ENCODE measurements around the gene DDIT4. TPM values are rescaled to one million over a fixed set of nuclear protein-coding genes. Genes with fewer than 3 reads are reported as not detected.

Gene DDIT4
- total RNA-seq, 1 donor from 2014 or later, result 290 TPM

GRCh38 chr10:72321248-72322029, 47.7 kb downstream of the DDIT4 start:
- TF ChIP-seq CTCF (IDR thresholded peaks at IDR 0.05), result no peak
- DNase-seq (ENCODE audit: extremely low spot score, unreplicated experiment), result no peak
- H3K4me3 Mint-ChIP-seq (ENCODE audit: unreplicated experiment), result no peak overlapping the region
- H3K36me3 Mint-ChIP-seq (ENCODE audit: unreplicated experiment), result no peaks in the 10 kb centered on the region
- H3K27me3 Mint-ChIP-seq (ENCODE audit: unreplicated experiment), result no peaks in the 10 kb centered on the region
- peaks cover 64% of the 10 kb centered on the region for H3K4me1 Mint-ChIP-seq (ENCODE audit: unreplicated experiment)
- peak overlapping the region; percentile 100 for H3K27ac Mint-ChIP-seq (ENCODE audit: unreplicated experiment)
- H3K9me3 Mint-ChIP-seq (ENCODE audit: unreplicated experiment), result no peaks in the 10 kb centered on the region

- H3K27ac Mint-ChIP-seq (ENCODE audit: unreplicated experiment), result peak overlapping the region; percentile 100
- no peak overlapping the region for H3K4me3 Mint-ChIP-seq (ENCODE audit: unreplicated experiment)
- no peaks in the 10 kb centered on the region for H3K27me3 Mint-ChIP-seq (ENCODE audit: unreplicated experiment)
- H3K4me1 Mint-ChIP-seq (ENCODE audit: unreplicated experiment), result peaks cover 68% of the 10 kb centered on the region
- H3K9me3 Mint-ChIP-seq (ENCODE audit: unreplicated experiment), result no peaks in the 10 kb centered on the region
- no peak for TF ChIP-seq CTCF (IDR thresholded peaks at IDR 0.05)
- no peak for DNase-seq (ENCODE audit: extremely low spot score, unreplicated experiment)
- no peaks in the 10 kb centered on the region for H3K36me3 Mint-ChIP-seq (ENCODE audit: unreplicated experiment)
Measured at GRCh38 chr10:72322030-72322279, 48.2 kb downstream of the DDIT4 start.

GRCh38 chr10:72322280-72323058, 48.7 kb downstream of the DDIT4 start:
- no peak for TF ChIP-seq CTCF (IDR thresholded peaks at IDR 0.05)
- H3K9me3 Mint-ChIP-seq (ENCODE audit: unreplicated experiment), result no peaks in the 10 kb centered on the region
- H3K27me3 Mint-ChIP-seq (ENCODE audit: unreplicated experiment), result no peaks in the 10 kb centered on the region
- no peak overlapping the region for H3K4me3 Mint-ChIP-seq (ENCODE audit: unreplicated experiment)
- H3K27ac Mint-ChIP-seq (ENCODE audit: unreplicated experiment), result peak overlapping the region; percentile 100
- H3K4me1 Mint-ChIP-seq (ENCODE audit: unreplicated experiment), result peaks cover 63% of the 10 kb centered on the region
- no peaks in the 10 kb centered on the region for H3K36me3 Mint-ChIP-seq (ENCODE audit: unreplicated experiment)
- no peak for DNase-seq (ENCODE audit: extremely low spot score, unreplicated experiment)

GRCh38 chr10:72323108-72323749, 49.5 kb downstream of the DDIT4 start:
- no peaks in the 10 kb centered on the region for H3K27me3 Mint-ChIP-seq (ENCODE audit: unreplicated experiment)
- H3K36me3 Mint-ChIP-seq (ENCODE audit: unreplicated experiment), result no peaks in the 10 kb centered on the region
- H3K4me3 Mint-ChIP-seq (ENCODE audit: unreplicated experiment), result no peak overlapping the region
- TF ChIP-seq CTCF (IDR thresholded peaks at IDR 0.05), result no peak
- DNase-seq (ENCODE audit: extremely low spot score, unreplicated experiment), result no peak
- H3K4me1 Mint-ChIP-seq (ENCODE audit: unreplicated experiment), result peaks cover 69% of the 10 kb centered on the region
- peak overlapping the region; percentile 100 for H3K27ac Mint-ChIP-seq (ENCODE audit: unreplicated experiment)
- H3K9me3 Mint-ChIP-seq (ENCODE audit: unreplicated experiment), result no peaks in the 10 kb centered on the region

GRCh38 chr10:72323771-72324191, 50.1 kb downstream of the DDIT4 start:
- Mint-ChIP-seq H3K27me3 (ENCODE audit: unreplicated experiment) (no peaks in the 10 kb centered on the region), H3K9me3 (ENCODE audit: unreplicated experiment) (no peaks in the 10 kb centered on the region), H3K4me3 (ENCODE audit: unreplicated experiment) (no peak overlapping the region), H3K4me1 (ENCODE audit: unreplicated experiment) (peaks cover 70% of the 10 kb centered on the region), H3K27ac (ENCODE audit: unreplicated experiment) (peak overlapping the region; percentile 100), H3K36me3 (ENCODE audit: unreplicated experiment) (no peaks in the 10 kb centered on the region)
- no peak for DNase-seq (ENCODE audit: extremely low spot score, unreplicated experiment)
- TF ChIP-seq CTCF (IDR thresholded peaks at IDR 0.05), result no peak

Data from osteocyte (in vitro differentiated cells).